ENCODE measurements around the gene RNF151.

- TF ChIP-seq FOXK2 (IDR thresholded peaks at IDR 0.05) (no peak), SUZ12 (IDR thresholded peaks at IDR 0.05) (no peak), BHLHE40 (IDR thresholded peaks at IDR 0.05; ENCODE audit: borderline replicate concordance) (no peak), HDGF (IDR thresholded peaks at IDR 0.05; ENCODE audit: borderline replicate concordance) (no peak), CTBP1 (IDR thresholded peaks at IDR 0.05; ENCODE audit: borderline replicate concordance) (no peak), SP1 (IDR thresholded peaks at IDR 0.05) (no peak), PKNOX1 (IDR thresholded peaks at IDR 0.05) (no peak), ELF4 (IDR thresholded peaks at IDR 0.05) (no peak), L3MBTL2 (conservative IDR thresholded peaks at IDR 0.05) (no peak), FOXA1 (IDR thresholded peaks at IDR 0.05) (no peak), ARNT (IDR thresholded peaks at IDR 0.05) (no peak), FOXM1 (IDR thresholded peaks at IDR 0.05; ENCODE audit: borderline replicate concordance) (no peak)
Measured at GRCh38 chr16:1946495-1947368, 19.9 kb upstream of the RNF151 start.

Measured in HEK293T (cell line).